Hepatic stellate cell (primary cell): ENCODE measurements around the gene SETD3.
A peak's percentile ranks its signal among the peaks of the same experiment; 100 is the strongest.

Experiments
- DNase-seq: peaks from one replicate; pipeline ENCODE4 v3.0.0; 2011; ENCODE audit warnings: low spot score

SETD3 gene

GRCh38 chr14:99460793-99461192 lies 19.9 kb downstream of the SETD3 start:
- DNase-seq: no peak

GRCh38 chr14:99459481-99460100 lies 21.1 kb downstream of the SETD3 start:
- no peak for DNase-seq

DNA sequence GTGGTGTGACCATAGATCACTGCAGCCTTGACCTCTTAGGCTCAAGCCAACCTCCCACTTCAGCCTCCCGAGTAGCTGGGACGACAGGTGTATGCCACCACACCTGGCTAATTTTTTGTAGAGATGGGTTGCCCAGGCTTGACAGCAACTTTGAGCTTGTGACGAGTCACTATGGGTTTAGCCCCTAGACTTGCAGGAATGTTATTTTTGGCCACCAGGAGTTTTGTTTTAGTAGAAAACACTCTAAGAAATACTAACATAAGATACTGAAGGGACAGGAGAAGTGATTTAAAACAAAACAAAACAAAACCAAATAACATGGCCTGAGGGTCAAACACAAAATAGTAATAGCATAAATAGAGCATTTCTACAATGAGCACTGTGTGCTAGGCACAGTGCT lies 26.4 kb downstream of the SETD3 start:
- DNase-seq: peak; percentile 17

DNA sequence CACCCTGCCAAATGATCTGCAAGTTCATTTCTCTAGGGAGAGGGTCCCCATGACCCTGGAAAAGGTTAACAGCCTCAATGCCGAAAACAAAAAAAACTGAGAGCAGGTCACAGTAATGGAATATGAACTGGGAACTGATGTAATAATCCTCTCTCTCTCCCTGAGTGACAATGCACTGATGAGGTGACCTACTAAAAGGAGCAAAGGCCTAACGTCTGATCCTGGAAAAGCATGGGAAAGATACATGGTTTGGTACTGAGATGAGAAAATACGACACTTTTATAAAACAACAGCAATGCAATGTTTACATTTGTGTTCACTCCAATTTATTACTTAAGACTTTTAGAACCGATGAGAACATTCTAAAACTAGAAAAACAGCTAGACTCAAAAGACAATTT lies 27.7 kb downstream of the SETD3 start:
- DNase-seq: no peak

DNA sequence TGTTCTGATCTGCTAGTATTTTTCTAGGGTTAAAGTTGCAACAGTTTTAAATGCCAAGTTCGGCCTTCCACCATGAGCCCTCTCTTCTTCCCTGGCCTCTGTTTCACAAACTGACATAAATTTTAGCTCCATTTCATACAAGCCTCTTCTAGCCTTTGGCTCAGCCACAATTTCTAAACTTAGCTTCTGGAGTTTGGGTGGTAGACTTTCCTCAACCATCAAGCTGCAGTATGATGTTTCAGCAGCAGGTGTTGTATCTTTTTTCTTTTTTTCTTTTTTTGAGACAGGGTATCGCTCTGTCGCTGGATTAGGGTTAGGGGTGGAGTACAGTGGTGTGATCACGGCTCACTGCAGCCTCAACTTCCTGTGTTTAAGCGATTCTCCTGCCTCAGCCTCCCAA lies 29.4 kb downstream of the SETD3 start:
- DNase-seq: no peak

- no peak for DNase-seq
These were observed 30.4 kb downstream of the SETD3 start for GRCh38 chr14:99450266-99450665.

- DNase-seq: no peak
These were observed 32.9 kb downstream of the SETD3 start for GRCh38 chr14:99447739-99448138.

DNA sequence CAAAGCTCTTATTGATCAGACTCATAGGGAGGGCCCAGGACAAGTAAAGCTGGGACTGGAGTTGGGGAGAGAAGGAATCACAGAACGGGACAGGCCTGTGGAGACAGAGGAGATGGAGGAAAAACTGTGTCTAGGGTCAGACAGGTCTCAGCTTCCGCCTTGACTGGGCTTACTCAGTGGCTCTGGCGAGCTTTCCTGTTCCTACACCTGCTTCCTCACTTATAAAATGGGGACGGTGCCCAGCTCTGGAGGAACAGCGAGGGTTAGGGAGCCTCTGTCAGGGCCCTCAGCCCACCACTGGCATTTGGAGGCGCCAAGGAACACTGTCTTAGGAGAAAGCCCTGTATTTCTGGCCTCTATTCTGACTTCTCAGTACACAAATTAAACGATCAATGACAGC lies 34.7 kb downstream of the SETD3 start:
- no peak for DNase-seq

DNA sequence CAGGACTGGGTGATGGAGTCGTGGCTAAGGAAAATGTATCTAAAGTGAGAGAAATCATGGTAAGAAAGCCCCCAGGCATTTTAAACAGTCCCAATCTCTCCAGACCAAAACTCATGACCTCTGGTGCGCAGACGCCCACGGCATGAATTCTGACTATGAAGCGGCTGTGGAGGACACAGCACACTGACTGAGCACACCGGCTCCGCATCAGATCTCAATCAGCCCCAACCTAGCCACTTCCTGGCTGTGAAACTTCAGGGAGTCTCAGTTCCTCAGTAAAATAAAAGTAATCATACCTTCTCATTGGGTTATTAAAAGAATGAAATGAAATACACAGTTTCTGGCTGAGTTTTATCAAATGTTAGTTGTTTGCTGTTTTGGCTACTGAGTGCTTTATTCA lies 38.7 kb downstream of the SETD3 start:
- no peak for DNase-seq

GRCh38 chr14:99441157-99441870 lies 39.3 kb downstream of the SETD3 start:
- no peak for DNase-seq

GRCh38 chr14:99440278-99440677 lies 40.4 kb downstream of the SETD3 start:
- DNase-seq: no peak

- no peak for DNase-seq
These were observed 43.0 kb downstream of the SETD3 start for GRCh38 chr14:99437706-99438105.

- no peak for DNase-seq
These were observed 44.1 kb downstream of the SETD3 start for GRCh38 chr14:99436247-99437180.

- no peak for DNase-seq
These were observed 45.3 kb downstream of the SETD3 start for GRCh38 chr14:99435327-99435726.

DNA sequence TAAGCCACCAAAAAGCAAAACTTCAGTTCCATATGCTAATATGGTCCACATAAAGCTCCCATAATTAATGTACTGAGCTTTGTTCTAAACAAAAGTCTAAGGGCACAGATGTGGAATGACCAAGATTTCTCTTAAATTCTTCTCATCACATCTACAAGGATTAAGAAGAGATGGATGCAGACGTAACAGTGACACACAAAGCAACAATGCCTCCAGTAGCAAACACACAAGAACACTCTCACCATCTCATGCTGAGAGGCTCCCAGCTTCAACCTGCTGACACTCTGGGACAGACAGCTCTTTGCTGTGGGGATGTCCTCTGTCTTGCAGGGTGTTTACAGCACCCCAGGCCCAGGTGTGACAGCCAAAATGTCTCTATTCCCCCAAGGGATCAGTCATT lies 48.2 kb downstream of the SETD3 start:
- DNase-seq: no peak

GRCh38 chr14:99431986-99432385 lies 48.7 kb downstream of the SETD3 start:
- no peak for DNase-seq

DNA sequence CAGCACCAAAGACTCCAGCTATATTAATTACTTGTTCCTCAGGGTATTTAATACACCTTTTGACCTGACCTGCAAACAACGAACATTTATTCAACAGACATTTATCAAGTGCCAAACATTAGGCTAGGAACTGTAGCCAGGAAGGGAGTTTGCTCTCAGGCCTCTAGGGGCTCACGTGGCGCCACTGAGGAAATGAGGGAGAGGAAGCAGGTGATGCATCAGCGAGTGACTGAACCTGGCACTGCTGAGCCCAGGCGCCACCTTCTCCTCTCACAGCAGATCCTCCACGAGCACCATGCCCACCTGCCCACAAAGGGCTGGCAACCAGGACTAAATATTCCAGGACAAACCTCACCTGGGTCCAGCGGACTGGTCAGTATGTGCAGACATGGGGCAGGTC lies 50.2 kb downstream of the SETD3 start:
- DNase-seq: no peak

GRCh38 chr14:99427632-99428300 lies 52.9 kb downstream of the SETD3 start:
- DNase-seq: peak; percentile 50

GRCh38 chr14:99426813-99427346 lies 53.8 kb downstream of the SETD3 start:
- no peak for DNase-seq

GRCh38 chr14:99426265-99426664 lies 54.4 kb downstream of the SETD3 start:
- no peak for DNase-seq

DNA sequence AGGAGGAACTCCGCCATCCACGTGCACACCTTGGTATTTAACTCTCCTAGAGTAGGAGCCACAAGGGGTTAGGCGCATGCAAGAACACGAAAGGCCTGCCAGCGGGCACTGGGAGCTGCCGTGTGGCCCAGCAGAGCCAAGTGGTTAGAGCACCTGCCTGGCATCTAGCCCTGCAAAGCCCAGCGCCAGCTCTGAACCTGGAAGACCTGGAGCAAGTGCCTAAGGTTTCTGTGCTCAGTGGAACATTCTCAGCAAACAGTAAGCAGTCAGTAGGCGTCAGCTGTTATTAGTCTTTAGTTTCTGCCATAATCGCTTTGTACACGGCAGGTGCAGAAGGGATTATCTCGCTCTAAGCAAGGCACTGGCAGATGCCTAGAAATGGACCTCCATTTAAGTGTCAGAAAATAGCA lies 55.4 kb downstream of the SETD3 start:
- DNase-seq: no peak

DNA sequence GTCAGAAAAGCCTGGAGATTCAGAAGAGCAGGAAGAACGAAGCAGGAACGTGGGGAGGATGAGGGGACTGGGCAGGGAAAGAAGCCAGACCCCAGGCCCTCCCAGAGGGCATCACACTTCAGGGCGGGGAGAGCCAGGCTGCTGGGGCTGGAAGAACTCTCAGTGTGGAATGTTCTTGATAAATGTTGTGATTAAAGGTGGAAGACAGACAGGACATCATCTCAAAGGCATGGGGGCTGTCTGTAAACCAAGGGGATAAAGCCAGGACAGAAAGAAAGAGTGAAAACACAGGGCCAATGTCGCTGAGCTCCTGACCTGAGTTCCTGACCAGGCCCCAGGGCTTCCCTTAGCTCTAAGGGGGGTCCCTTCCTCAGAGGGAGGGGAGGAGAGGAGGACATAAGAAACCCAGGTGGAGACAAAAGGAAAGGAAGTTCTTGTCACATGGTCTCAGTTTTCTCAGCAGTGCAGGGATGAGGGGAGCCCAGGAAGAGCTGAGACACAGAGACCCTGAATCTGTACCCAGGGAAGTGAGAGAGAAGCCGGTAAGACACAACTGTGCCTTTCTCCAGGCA lies 56.3 kb downstream of the SETD3 start:
- DNase-seq: no peak
